Dermis microvascular lymphatic vessel endothelial cell (primary cell): ENCODE data around the gene CFAP58. TPM values are rescaled to one million over a fixed set of nuclear protein-coding genes. Genes with fewer than 3 reads are reported as not detected.
"Not testable (repeated sequence)": the region's sequence is repeated elsewhere in the genome, so short reads cannot be mapped to it uniquely, and the experiment has no call there.

Source experiments
- DNase-seq, 2 donors: peaks; one replicate each; pipeline versions ENCODE4 v3.0.0 to v3.0.0-alpha.2; 2010; ENCODE audit warnings: low read depth in 2 of 2
- total RNA-seq: library from RNA; depleted of rRNA; stranded (reverse); fragments of >200 nt; gene quantifications from 2 replicates; pipeline ENCODE4 v1.2.1, GENCODE V29; 2014

Gene CFAP58
- total RNA-seq, 1 donor from 2014 or later: 0.64 TPM

GRCh38 chr10:104434601-104435000, 81.0 kb downstream of the CFAP58 start:
- no peak for DNase-seq

GRCh38 chr10:104435822-104436221, 82.2 kb downstream of the CFAP58 start:
- DNase-seq: no peak

- DNase-seq: no peak
These were observed 83.6 kb downstream of the CFAP58 start for GRCh38 chr10:104437226-104437625.

- no peak for DNase-seq
These were observed 86.6 kb downstream of the CFAP58 start for GRCh38 chr10:104440221-104440620.

GRCh38 chr10:104441329-104442000, 87.8 kb downstream of the CFAP58 start:
- no peak for DNase-seq

- no peak for DNase-seq
These were observed 91.7 kb downstream of the CFAP58 start for GRCh38 chr10:104445359-104445758.

- DNase-seq: no peak
These were observed 92.5 kb downstream of the CFAP58 start for GRCh38 chr10:104446151-104446550.

- DNase-seq: no peak
These were observed 93.7 kb downstream of the CFAP58 start for GRCh38 chr10:104447331-104447730.

GRCh38 chr10:104447906-104448305, 94.3 kb downstream of the CFAP58 start:
- DNase-seq: no peak

GRCh38 chr10:104449391-104449790, 95.8 kb downstream of the CFAP58 start:
- no peak for DNase-seq

GRCh38 chr10:104450490-104450889, 96.9 kb downstream of the CFAP58 start:
- no peak for DNase-seq

- no peak for DNase-seq
These were observed 97.3 kb downstream of the CFAP58 start for GRCh38 chr10:104450954-104451353.

GRCh38 chr10:104452977-104453376, 99.3 kb downstream of the CFAP58 start:
- no peak for DNase-seq

- no peak for DNase-seq
These were observed 103.3 kb downstream of the CFAP58 start for GRCh38 chr10:104456802-104457542.

GRCh38 chr10:104457543-104457828, 103.9 kb downstream of the CFAP58 start:
- DNase-seq: no peak

GRCh38 chr10:104465575-104465974, 111.9 kb downstream of the CFAP58 start:
- DNase-seq: not testable (repeated sequence)

GRCh38 chr10:104468818-104469217, 115.2 kb downstream of the CFAP58 start:
- DNase-seq: not testable (repeated sequence)

- no peak for DNase-seq
These were observed 118.9 kb downstream of the CFAP58 start for GRCh38 chr10:104472505-104472904.

GRCh38 chr10:104472957-104473745, 119.5 kb downstream of the CFAP58 start:
- DNase-seq: no peak

- no peak for DNase-seq
These were observed 124.7 kb downstream of the CFAP58 start for GRCh38 chr10:104478380-104478779.

GRCh38 chr10:104479906-104480593, 126.4 kb downstream of the CFAP58 start:
- DNase-seq: no peak

GRCh38 chr10:104480797-104481196, 127.2 kb downstream of the CFAP58 start:
- DNase-seq: no peak
